ENCODE measurements around the gene LRCH1.

The LRCH1 gene

GRCh38 chr13:46594374-46595078 is 41.6 kb downstream of the LRCH1 start:
- FAIRE-seq: no peak

DNA sequence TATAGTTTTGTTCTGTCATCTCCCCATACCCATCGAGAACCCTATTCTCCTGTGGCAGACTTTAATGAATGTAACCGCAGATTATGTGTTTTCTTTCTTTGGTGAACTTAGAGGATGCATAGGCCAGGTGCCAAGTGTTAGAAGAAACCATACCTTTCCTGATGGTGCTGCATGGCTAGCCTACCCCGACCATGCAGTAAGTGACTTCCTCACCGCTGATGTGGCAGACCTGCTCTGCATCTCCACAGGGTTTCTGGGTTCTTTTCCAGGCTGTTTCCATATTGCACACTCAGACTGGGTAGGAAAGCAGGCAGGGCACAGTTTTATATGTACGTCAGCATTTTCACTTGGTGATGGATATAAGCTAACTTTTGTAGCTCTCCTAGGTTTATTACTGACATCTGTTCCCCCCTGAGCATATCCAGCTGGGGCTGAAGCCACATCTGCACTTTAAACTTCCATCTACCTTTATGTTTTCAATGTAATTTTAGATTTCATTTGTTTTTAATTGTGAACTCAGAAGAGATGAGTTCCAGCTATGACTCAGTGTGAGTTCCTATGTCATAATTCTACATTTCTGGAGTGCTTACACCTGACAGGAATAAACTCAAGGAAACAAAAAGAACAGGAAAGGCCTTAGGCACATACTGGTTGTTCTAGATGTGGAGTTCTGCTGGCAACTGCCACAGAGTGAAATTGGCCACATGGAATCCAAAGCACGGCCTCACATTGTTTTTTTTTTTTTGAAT is 42.3 kb downstream of the LRCH1 start:
- FAIRE-seq: no peak

DNA sequence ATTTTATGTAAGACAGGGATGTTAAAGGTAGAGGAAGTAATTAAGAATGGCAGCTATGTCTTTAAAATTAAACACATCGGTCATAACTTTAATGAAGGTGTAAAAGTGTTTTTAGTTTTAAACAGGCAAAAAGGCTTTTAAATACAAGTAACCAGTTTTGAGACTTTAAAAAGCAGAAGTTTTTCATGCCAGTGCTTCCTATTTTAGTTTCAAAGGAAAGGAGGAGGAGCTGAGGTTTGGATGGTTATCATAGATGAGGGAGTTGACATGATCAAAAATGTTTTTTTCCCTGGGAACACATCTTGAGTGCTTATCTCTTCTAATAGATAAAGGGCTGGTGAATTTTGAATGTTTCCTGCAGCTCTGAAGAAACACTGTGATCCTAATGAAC is 42.9 kb downstream of the LRCH1 start:
- FAIRE-seq: no peak

- FAIRE-seq: no peak
Observed at GRCh38 chr13:46596466-46596865, 43.5 kb downstream of the LRCH1 start.

- FAIRE-seq: no peak
Observed at GRCh38 chr13:46598140-46598819, 45.3 kb downstream of the LRCH1 start.

DNA sequence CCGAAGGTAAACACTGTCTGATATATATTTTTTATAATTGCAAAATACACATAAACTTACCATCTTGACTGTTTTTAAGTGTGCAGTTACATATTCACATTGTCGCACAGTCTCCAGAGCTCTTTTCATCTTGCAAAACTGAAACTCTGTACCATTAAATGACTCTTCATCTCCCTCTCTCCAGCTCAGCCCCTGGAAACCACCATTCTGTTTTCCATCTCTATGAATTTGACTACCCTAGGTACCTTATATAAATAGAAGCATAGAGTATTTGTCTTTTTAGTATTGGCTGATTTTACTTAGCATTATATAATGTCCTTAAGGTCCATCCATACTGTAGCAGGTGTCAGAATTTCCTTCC is 45.8 kb downstream of the LRCH1 start:
- FAIRE-seq: no peak

GRCh38 chr13:46600943-46601311 is 48.0 kb downstream of the LRCH1 start:
- no peak for FAIRE-seq

DNA sequence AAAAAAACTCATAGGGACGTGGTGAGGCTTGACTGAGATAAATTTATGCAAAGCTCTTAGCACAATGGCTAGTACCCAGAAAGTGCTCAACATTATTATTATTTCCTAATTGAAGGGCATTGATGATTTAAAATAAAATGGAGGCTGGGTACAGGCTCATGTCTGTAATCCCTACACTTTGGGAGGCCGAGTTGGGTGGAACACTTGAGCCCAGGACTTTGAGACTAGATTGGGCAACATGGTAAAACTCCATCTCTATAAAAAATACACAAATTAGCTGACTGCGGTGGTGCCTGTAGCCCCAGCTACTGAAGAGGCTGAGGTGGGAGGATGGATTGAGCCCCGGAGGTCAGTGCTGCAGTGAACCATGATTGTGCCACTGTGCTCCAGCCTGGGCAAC is 49.6 kb downstream of the LRCH1 start:
- no peak for FAIRE-seq

DNA sequence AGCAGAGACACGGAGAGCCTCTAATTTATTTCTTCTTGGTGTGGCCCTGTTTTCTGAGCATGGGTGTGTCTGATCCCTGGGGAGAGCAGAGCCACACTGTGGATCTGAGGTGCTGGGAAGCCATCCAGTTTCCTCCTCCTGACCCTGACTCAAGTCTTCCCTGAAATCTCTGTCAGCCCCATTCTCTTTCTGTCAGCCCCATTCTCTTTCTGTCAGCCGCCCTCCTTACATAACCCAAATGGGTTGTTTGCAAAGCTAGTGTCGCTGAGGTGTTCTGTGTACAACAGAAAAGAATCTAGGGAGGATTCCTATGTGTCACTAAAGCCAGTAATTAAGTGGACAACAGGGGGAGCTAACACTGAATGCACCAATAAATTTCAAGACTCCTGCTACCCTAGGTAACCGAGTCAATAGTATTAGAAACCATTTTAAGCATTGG is 50.2 kb downstream of the LRCH1 start:
- FAIRE-seq: no peak

DNA sequence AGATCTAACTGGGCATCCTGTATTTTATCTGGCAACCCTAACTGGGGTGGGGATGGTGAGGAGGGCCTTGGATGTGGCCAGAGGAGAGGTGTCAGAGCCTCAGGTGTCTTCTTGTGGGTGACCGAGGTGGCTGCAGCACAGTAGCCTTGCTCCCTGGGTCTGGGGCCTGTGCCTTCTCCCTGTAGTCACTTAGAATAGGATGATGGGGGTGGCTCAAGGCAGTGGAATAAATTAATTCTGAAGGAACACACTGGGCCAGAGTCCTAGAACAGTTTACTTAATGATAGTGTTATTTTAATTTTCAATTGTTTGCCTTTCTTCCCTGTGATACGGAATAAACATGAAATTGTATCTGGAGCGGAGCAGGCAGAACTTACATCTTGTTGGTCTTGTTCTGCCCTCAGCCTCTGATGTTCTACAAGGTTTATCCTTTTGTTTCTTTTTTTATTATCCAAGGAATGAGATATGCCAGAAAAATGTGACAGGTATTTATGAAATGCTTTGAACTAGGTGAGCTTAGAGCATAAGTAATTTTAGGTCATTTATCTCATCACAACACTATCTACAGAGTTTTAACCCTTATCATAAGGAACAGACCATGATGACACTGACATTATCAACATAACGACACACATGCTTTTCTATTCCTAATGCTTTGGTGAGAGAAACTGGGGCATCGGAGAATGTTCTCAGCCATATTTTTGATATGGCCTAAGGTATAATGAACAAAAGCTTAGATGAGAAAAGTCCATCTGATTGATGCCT is 51.4 kb downstream of the LRCH1 start:
- FAIRE-seq: no peak

GRCh38 chr13:46605076-46605824 is 52.3 kb downstream of the LRCH1 start:
- FAIRE-seq: no peak

DNA sequence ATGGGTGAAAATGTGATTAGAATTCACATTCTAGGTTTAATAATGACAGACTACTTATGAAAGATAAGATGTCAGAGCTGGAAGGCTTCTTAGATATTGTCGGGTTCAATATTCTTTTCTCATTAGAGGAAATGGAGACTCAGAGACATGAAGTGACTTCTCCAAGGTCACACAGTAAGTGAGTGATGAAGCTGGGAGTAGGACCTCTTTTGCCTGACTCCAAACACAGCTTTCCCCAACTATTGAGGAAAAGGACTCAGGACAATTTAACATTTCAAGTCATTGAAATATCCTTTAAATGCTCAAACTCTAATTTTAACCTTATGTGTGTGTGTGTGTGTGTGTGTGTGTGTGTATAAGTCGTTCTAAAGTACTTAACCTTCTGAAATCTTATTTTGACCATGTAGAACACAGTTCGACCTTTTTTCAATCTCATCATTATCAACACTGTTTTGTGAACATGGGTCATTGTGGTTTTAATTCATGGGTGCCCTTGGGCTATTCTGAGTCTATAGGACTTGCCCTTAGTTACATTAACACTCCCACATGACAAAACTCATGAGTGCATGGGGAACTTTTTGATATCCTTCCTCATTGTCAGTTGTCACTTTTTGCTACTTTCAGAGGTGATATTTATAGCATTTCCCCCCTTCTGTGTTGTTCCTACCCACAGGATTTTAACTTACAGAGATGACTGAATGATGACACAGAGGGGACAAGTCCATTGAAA is 53.0 kb downstream of the LRCH1 start:
- no peak for FAIRE-seq

DNA sequence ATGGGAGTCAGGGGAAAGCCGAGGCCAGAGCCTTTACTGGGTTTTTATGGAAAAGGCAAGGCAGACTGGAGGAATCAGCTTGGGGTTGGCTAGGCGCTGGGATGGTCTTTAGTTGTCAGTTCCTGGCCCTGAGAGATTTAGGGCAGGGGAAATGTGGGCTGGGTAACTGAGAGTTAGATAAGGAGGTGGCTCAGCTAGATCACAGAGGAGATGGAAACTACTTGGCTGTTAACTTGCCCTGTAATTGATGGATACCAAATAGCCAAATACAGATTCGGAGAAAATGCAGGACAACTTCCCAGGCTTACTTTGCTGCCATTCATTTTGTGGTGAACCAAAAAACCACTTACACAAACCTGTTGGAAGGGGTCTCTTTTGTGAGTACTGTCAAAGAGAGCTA is 54.0 kb downstream of the LRCH1 start:
- FAIRE-seq: no peak

GRCh38 chr13:46607768-46608564 is 55.0 kb downstream of the LRCH1 start:
- FAIRE-seq: no peak

GRCh38 chr13:46609052-46609451 is 56.1 kb downstream of the LRCH1 start:
- FAIRE-seq: no peak

DNA sequence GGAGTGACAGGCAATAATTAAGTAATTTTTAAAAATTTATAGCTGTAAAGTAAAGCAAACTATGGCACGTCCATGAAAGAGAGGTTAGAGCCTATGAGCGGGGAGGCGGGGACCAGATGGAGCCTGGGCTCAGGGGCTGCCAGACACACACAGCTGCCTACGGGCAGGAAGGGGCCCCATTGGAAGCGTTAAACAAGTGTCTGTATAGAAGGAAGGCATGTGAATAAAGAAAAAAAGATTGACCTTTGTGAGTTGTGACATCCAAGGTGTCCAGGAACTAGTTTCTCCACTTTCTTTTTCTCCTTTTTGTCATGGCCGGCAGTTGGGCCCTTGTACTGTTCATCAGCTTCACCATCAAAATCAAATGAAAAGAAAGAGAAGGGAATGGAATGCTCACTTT is 56.8 kb downstream of the LRCH1 start:
- no peak for FAIRE-seq

GRCh38 chr13:46612267-46612666 is 59.3 kb downstream of the LRCH1 start:
- peak; percentile 21 for FAIRE-seq

DNA sequence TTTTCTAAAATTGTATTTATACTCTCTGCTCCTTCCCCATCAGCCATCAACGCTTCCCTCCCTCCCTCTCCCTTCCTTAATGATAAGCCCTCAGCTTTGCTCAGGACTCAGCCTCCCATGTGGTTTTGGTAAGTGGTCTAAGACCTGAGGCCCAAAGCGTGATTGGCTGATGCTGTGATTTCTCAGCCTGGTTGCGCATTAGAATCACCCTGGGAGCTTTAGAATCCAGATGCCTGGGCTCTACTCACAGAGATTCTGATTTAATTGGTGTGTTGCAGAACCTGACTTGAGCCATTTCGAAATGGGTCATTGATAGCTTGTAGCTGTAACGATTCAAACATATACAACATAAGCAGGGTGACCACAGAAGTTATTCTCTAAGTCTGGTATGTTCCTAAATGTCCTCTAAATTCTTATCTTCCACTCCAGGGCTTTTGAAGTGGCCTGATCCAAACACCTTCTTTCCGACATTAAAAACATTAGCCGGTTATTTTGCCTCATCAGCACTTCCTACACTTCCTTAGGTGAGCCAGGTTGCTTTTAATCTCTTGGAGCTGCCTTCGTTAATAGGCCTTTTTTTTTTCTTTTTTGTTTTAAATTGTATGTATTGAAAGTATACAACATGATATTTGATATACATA is 60.6 kb downstream of the LRCH1 start:
- no peak for FAIRE-seq

GRCh38 chr13:46614582-46614981 is 61.6 kb downstream of the LRCH1 start:
- FAIRE-seq: no peak

GRCh38 chr13:46615888-46616531 is 63.0 kb downstream of the LRCH1 start:
- FAIRE-seq: no peak
